H1 (cell line): ENCODE data around the gene ODAD3. TPM values are rescaled to one million over a fixed set of nuclear protein-coding genes. Genes with fewer than 3 reads are reported as not detected.

Source experiments
- ATF2 ChIP-seq: IDR thresholded peaks from 2 replicates; pipeline ENCODE4 v1.6.1; 2012; ENCODE audit warnings: low read length, inconsistent platforms
- BCL11A ChIP-seq, 2 experiments: IDR thresholded peaks; one replicate each; pipeline ENCODE4 v1.6.1; 2011; ENCODE audit warnings: low read depth in 2 of 2, low read length in 2 of 2, mild to moderate bottlenecking in 2 of 2
- CHD7 ChIP-seq: fragments of 300-600 bp; sonication (generic); IDR thresholded peaks from 2 replicates; pipeline ENCODE4 v1.7.1; 2012; ENCODE audit warnings: low read length, moderate library complexity, mild to moderate bottlenecking, inconsistent platforms; ENCODE audit not compliant: insufficient replicate concordance
- JUND ChIP-seq: IDR thresholded peaks from 2 replicates; pipeline ENCODE4 v1.6.1; 2011; ENCODE audit warnings: mild to moderate bottlenecking, improper control_type of control experiment, low read length
- TCF12 ChIP-seq: IDR thresholded peaks from 2 replicates; pipeline ENCODE4 v1.6.1; 2011; ENCODE audit warnings: low read depth, mild to moderate bottlenecking, low read length
- YY1 ChIP-seq: IDR thresholded peaks from 2 replicates; pipeline ENCODE4 v1.6.1; 2011; ENCODE audit warnings: low read depth, mild to moderate bottlenecking, low read length
- polyA plus RNA-seq, 7 experiments: library from polyadenylated mRNA; depleted of rRNA in 3 of 7; stranded (reverse) in 5 of 7; unstranded in 2 of 7; fragments of >200 nt in 5 of 7; fragments of 200-250 nt in 2 of 7; gene quantifications; 1 replicate in 5 of 7; 2 replicates in 1 of 7; 4 replicates in 1 of 7; pipeline versions ENCODE4 v1.2.1 to v1.2.3, GENCODE V29; 2011 to 2013; ENCODE audit warnings: missing spikeins in 2 of 7, mixed read lengths in 2 of 7
- total RNA-seq: library from RNA; stranded (reverse); fragmentation: NEBNext Ultra II Directional; extraction: Animal tissue kit (Norgen Biotek cat#: 25700); gene quantifications from 2 replicates; pipeline ENCODE4 v1.2.1, GENCODE V29; 2021

Gene ODAD3
- total and polyA plus RNA-seq, 2 of the 8 experiments (the other 6 are each of a cell fraction or from before 2014, with no cell fraction given): 2.1 to 2.2 TPM

- TF ChIP-seq CHD7 (no peak), BCL11A (IDR thresholded peaks at IDR 0.05; ENCODE audit: low read depth in 2 of 2, low read length in 2 of 2) (no peak), TCF12 (no peak), JUND (no peak), YY1 (no peak), ATF2 (no peak)
- TF ChIP-seq, all 59 proteins: peak for 0
Measured at GRCh38 chr19:11379857-11380350, 55.0 kb downstream of the ODAD3 start (continued).
